Upper lobe of left lung (tissue), 4 donors: Measurements from ENCODE around the gene PHPT1.

Experiments used
- CTCF ChIP-seq, 6 experiments: fragments of 450-650 bp in 4 of 6; fragments of 200-600 bp in 2 of 6; sonication (generic) in 2 of 6; IDR thresholded peaks; one replicate each; pipeline ENCODE4 v1.5.1; 2016 to 2019; ENCODE audit warnings: antibody characterized with exemption in 6 of 6
- POLR2AphosphoS5 ChIP-seq, 2 donors: sonication (generic); formaldehyde crosslinking; IDR thresholded peaks; one replicate each; pipeline ENCODE4 v1.5.1; 2017; ENCODE audit warnings: antibody characterized with exemption in 2 of 2

GRCh38 chr9:136857581-136858412 lies 8.6 kb downstream of the PHPT1 start:
- no peak for TF ChIP-seq CTCF (IDR thresholded peaks at IDR 0.05)
- no peak for TF ChIP-seq POLR2AphosphoS5 (IDR thresholded peaks at IDR 0.05)
